Measurements from ENCODE around the gene TRIM47.
"Not testable (repeated sequence)": the region's sequence is repeated elsewhere in the genome, so short reads cannot be mapped to it uniquely, and the experiment has no call there.

Gene TRIM47

DNA sequence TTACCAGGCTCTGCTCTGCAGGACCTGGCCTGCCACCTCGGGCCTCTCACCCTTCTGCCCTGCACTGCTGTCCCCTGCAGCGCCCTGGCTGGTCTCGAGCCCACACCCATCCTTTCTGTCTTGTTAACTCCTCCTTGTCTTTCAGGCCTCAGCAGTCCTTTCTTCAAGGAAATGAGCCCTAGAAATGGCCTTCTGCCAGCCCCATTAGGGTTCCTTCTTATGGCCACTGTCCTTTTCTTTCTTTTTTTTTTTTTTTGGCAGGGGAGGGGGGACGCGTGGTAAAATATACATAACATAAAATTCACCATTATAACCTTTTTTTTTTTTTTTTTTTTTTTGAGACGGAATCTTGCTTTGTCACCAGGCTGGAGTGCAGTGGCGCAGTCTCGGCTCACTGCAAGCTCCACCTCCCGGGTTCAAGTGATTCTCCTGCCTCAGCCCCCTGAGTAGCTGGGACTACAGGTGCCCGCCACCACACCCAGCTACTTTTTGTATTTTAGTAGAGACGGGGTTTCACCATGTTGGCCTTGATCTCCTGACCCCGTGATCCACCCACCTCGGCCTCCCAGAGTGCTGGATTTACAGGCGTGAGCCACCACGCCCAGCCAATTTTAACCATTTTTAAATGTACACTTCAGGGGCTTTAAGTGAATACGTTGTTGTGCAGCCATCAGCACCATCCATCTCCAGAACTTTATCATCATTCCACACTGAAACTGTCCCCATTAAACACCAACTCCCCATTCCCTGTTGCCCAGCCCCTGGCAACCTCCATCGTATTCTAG is 12.8 kb downstream of the TRIM47 start:
- DNase-seq, result not testable (repeated sequence)

DNA sequence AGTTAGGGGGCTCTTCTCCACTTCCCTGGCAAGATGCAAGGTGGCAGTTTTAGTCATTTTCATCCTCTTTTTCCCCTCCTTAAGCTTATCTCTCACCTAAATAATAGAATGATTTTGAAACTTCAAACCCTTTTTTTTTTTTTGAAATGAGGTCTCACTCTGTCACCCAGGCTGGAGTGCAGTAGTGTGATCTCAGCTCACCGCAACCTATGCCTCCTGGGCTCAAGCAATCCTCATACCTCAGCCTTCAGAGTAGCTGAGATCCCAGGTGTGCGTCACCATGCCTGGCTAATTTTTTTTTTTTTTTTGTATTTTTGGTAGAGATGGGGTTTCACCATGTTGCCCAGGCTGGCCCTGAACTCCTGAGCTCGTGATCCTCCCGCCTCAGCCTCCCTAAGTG is 13.5 kb downstream of the TRIM47 start:
- not testable (repeated sequence) for DNase-seq

DNA sequence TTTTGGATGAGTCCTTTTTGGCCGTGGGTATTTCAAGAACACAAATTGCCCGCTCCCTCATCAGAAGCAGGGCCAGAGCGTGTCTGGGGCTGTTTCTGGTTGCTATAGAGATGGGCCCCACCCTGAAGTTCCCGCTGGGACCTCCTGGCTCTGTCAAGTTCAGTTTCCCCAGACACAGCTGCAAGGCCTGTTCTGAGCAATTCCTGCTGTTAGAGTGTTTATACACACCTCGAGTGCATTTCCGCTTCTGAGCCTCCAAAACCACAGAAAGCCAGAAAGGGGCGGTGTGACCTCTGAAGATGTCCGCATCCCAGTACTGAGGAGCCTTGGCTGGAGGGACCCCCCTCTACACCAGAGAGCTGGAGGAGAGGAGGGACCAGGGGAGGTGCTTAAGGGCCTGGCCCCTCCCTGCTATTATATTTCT is 13.9 kb downstream of the TRIM47 start:
- DNase-seq, result no peak

DNA sequence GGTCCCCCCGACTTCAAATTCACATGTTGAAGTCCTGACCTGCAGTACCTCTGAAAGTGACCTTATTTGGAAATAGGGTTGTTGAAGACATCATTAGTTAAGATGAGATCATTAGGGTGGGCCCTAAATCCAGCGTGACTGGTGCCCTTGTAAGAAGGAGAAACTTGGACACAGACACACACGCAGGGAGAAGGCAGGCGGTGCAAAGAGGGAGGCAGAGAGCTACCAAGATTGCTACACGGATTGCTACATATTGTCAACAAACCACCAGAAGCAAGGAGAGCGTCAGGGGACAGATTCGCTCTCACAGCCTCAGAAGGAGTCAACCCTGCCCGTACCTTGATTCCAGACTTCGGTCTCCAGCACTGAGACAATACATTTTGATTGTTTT is 16.5 kb downstream of the TRIM47 start:
- DNase-seq, result no peak

DNA sequence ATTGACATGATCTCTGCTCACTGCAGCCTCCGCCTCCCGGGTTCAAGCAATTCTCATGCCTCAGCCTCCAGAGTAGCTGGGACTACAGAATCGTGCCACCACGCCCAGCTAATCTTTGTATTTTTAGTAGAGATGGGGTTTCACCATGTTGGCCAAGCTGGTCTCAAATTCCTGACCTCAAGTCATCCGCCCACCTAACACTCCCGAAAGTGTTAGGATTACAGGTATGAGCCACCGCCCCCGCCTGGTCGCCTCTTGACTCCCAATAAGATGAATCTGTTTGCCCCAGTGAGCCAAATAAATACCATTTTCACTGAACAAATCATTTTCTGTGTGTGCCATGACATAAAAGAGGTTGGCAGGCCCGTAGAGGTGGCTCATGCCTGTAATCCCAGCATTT is 19.0 kb downstream of the TRIM47 start:
- not testable (repeated sequence) for DNase-seq

DNA sequence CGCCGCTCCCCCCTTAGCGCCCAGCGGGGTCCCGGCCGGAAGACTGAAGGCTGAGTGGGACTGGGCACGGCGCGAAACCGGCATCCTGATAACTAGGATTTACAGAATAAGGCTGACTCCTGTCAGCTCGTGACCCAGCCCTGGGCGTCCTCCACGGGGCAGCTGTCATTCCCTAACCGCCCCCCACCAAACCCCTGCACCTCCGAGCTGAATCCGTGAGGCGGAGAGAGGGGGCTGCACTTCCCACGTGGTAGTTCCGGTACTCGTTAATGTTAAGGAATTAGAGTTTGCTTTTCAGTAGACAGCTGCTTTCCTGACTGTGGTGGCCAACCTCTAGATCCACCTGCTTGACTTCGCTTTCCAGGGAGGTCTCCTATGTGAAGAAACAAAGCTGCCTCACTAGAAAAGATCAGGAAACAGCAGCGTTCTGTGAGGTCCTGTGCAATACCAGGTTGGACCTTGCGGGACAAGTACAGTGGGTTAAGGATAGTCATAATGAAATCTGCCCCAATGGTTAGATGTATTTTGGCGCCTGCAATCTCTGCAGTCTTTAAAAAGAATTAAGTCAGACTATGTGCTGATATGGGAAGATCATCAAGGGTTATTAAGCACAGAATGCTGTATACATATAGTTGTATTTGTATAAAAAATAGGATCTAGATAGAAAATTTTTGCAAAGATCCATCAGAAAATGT is 22.2 kb downstream of the TRIM47 start:
- no peak for DNase-seq

DNA sequence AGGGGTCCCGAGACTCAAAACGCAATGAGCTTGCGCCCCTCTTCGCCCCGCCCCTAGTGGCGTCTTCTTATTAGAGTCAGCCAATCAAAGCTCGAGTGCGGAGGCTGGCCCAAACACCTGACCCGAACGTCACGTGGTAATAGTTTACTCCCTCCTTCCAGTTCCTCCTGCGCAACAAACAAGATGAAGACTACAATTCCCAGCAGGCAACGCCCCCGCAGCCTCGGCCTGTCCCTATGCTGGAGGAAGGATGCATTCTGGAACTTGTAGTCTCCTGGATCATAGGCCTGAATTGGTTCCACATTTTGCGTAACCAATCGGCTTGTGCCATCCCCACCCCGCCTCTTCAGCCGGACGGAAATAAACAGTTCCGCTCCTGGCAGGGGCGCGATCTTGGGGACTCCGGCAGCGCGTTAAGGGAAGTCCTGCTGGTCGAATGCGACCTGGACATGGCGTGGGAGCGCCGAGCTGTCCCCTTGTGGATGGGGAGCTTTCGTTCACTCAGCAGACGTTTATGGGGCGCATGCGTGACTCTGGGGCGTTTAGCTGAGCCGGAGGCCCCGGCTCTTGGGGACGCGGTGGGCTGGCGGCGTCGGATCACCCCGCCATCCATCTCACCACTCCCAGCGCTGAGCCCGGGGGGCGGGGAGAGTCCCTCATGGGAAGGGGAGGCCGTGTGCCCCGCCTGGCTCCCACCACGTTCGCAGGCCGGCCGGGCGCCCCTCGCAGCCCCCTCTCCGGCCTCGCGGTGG is 22.9 kb downstream of the TRIM47 start, which contains the start of gene WBP2:
Gene WBP2 (minus strand): TSS at position 26 of the 752 bp plus-strand sequence. CDS start 38 bp downstream, outside the sequence.
- peak; percentile 94 for DNase-seq

DNA sequence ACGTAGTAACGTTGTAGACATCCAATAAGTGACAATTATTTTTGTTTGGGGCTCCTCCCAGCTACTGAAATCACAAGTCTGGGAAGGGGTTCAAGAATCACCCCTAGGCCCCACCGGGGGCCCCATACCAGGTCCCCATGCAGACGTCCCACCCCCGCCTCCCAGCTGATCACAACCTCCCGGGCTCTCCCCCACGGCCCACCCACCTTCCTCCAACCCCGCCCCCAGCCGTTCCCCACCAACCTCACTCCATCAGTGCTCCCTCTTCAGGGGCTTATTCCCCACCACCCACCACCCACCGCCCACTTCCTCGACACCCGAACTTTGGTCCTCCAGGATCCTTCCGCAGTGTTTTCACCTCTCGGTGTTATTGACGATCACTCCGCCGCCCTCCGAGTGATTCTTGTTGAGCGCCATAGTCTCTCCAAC is 23.5 kb downstream of the TRIM47 start:
- no peak for DNase-seq

DNA sequence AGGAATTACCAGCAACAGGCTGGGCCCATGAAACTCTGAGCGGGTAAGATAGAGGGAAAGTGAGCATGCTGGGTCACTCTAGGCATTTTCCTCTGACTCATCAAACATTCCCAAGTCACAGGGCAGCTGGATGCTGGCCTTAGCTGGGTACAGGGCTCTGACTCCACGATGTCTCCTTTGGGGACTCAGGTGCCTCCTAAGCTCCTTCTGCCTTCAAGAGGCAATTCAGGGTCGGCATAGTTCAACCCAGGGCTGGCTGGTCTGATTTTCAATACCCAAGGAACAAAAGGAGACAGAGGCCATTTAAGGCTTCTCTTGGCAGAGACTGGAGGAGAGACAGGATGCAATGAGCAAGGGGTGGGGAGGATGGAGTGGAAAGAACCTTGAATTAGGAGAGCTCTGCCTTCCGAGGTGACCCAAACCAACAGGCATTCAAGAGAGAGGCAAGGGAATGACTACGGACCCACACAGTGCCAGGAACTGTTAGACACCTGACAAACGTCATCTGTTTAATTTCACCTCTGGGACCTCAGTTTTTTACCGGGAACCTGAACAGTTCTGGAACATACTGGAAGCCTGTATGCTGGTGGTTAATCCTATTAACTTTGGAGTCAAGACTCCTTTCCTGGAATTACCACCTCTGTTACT is 24.2 kb downstream of the TRIM47 start:
- no peak for DNase-seq

DNA sequence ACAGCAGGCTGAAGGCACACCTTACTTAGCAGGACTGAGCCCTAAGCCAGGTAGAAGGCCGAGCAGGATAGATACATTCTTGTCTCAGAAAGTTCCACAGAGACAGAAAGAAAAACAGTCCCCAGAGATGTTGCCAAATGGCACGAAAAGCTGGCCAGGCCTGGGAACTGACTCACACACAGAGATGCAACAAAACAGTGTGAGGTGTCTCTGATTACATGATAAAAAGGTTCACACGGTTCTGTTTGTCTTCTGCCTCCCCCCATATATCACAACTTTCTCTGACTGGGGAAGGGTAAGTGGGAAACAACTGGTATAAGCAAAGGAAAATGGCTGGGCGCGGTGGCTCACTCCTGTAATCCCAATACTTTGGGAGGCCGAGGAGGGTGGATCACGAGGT is 24.9 kb downstream of the TRIM47 start:
- DNase-seq, result no peak

DNA sequence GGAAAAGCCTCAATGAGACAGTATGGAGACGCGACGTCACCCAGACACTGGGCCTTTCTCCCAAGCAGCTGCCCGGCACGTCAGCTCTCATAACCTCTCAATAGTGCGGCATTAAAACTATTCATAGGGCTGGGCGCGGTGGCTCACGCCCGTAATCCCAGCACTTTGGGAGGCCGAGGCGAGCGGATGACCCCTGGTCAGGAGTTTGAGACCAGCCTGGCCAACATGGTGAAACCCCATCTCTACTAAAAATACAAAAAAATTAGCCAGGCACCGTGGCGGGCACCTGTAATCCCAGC is 26.7 kb downstream of the TRIM47 start:
- not testable (repeated sequence) for DNase-seq

DNA sequence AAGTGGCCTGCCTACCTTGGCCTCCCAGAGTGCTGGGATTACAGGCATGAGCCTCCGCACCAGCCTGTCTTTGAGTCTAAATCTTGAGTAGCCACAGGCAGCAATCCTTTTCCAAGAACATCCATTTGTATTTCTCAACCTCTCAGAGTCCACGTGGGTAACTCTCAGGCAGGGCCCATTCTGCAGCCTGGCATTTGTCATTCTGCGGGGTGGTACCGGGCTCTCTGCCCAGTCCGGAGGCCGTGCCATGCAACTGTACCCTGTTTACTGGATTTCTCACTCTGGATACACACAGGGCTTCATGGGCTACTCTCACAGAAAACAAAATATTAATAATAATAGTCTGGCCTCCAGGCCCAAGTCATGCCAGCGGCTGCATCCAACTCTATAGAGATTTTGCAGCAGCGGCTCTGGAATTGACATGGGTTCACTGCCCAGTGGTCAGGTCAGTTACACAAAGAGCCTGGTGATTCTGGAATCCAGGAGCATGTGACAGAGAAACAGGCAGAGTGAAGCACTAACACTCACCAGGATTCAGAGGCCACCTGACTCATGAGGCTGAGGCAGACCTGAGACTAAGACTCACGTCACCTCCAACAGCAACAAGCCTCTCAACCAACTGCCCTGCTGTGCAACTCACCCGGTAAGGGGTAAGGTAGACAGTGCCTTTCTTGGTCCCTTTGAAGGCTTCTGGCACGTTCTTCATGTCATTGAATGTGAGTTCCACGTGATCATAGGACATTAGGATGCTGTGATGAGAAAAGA is 27.3 kb downstream of the TRIM47 start:
- DNase-seq, result no peak

DNA sequence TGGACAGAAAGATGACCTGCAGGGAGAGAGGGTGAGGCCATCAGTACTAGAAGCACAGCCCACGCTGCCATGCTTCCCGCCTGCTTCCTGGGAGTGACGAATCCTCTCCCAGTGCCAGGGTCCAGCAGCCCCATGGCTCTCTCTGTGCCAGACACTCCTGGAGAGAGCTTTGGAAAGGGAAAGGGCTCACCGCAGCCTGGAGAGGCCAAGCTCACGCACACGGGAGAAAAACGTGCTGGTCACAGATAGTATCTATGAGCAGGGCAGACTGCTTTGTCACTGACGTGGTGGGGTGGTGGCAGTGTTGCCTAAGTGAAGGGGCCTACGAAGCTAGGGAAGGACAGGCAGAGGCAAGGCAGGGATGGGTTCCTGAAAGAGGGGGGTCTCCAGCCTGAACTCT is 28.7 kb downstream of the TRIM47 start:
- no peak for DNase-seq

DNA sequence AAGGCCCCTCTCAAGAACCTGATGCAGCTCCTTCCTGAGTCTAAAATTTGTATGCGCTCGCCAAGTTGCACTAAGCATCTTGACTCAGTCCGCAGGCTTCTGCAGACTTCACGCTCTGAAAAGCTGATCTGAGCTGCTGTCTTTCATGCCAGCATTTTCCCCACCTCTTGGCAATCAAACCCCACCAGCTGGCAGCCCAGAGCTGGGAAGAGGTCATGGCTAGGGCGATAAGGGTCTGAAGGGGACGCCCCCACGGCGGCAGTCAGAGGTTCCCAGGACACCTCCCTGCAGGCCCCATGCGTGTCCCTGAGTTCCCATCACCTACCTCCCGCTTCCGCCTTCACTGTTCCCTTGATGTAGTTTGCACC is 29.1 kb downstream of the TRIM47 start:
- DNase-seq, result no peak

DNA sequence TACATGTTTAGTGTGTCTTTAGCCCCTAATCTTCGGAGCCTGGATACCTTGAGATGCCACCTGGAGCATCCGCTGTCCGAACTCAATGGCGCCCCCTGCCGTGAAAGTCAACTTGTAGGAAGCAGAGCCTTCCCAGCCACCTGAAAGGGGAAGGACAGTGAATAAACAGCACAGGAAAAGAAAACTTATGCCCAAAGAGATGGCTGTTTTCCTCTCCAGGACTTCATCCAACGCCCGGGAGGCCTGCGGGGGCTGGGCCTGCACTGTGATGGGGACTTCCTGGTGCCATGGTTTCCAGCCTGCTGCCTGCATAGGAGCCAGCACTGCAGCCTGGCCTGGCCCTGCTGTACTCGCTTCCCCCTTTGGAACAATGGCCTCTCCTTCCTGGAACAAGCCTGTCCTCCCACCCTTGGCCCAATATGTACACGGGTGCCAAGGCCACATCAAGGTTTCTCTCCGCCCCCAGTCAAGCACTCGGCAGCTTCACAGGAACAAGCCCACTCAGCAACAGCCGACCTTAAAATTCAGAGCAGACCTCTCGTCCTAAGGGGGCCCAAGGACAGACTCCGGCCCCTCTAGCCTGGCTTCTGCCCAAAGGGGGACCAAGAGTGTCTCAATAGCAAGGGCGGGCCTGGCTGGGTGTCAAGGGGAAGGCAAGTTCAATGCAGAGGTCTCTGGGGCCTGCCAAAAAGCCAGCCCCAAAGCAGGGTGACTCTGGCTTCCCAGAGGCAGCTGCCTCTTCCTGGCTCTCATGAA is 29.7 kb downstream of the TRIM47 start:
- DNase-seq, result peak; percentile 63

DNA sequence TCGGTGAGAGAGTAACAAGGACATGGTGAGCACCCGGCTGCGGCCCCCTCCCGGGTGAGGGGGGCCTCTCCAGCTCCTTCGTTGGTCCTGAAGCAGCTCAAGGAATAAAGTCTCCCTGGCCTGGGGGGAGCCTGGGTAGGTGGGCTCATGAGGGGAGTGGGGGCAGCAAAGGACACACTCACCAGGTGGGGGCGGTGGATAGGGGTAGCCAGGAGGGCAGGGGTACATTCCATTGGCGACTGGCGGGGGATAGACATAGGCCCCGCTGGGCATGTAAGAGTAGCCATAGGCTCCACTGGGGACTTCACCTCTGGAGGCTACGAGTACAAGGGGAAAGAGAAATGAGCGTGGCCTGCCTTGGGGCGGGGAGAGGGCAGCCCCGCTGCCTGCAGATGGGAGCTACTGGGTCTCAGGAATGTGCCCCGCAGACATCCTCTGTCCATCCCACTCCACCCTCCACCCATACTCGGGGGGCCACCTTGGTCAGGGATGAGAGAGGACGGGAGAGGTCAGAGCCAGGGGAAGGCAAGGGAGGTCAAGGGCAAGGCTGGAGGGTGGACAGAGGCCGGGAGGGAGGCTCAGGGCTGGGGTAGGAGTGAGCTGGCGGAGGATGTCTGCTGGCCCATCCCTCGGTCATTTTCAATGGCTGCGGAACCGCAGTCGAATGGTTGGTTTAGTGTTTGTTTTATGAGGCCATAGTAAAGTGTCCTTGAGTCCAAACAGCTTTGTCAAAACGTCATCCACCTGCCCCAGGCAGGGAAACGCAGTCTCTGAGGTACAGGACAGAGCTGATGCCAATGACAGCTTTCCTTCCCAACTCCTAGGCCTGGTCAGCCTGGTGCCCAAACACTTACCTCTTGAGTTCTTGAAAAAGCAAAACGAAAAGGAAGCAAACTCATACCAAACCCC is 30.5 kb downstream of the TRIM47 start:
- no peak for DNase-seq

DNA sequence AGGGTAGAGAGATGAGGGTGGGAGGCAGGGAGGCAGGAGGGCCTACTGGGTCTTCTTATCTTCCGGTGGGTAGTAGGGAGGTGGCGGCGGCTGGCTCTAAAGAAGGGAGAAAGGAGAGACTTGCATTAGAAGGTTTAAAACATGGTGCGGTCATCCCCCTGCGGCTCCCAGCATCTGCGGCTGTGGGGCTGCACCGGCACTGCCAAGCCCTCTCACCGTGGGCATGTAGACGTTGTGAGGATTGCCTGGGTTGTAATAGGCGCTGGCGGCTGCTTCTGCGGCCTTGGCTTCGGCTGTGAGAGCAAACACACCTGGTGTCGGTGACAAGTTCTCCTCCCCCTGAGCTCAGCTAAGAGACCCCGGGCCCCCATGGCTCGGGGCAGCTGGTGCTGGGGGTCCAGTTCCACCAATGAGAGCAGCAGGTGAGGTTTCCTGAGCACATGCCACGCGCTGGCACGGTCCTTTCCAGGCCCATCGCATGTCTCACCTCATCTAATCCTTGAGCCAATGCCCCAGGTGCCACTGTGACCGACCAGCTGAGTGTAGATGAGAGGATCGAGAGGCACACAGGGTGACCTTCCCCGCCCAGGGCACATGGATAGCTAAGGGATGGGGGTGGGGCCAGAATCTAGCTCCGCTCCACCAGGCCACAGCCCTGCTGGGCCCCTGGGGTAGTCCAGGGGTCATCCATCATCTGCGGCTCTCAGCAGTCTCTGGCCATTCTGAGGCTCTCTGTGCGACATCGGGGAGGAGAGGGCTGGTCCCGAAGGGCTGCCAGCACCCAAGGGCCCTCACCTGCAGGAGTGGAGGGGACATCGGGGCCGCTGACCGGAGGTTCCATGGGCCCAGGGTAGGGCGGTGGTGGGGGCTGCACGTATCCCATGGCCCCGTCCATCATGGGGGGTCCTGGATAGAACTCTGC is 31.4 kb downstream of the TRIM47 start:
- no peak for DNase-seq

DNA sequence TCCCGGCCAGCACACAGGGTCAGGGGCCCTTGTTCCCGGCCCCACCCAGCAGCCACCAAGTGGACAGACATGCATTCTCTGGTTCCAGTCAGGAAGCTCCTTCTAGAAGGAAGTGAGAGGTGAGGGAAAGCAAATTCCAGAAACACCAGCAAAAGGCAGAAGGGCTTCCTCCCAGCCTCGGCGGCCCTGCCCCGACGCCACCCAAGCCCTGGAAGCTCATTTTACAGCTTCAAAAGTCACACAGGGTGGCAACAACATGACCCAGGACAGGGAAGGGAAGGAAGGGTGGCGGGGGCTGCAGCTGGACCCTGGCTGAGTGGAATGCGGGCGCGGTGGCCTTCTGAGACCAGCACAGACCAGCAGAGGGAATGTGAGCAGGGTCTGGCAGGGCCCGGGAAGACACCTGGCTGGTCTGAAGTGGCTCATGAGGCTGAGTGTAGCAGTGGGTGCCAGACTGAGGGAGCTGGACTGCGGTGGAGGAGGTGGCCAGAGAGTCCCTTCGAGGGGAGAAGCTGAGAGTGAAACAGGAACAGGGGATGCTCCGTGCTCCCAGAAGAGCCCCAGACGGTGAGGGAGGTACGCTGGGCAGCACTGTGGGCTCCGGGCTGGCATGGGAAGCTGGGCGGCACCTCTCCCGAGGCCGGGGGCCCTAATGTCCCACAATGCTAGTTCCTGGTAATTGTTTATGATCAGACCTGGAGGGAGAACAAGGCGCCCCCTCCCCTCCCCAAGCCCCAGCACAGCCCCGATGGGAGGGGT is 32.3 kb downstream of the TRIM47 start:
- DNase-seq, result no peak
